Measurements from ENCODE around the gene ARL6IP1. TPM values are rescaled to one million over a fixed set of nuclear protein-coding genes. Genes with fewer than 3 reads are reported as not detected.

The ARL6IP1 gene
- total and polyA plus RNA-seq, 2 of the 13 experiments (the other 11 are each of a cell fraction or from before 2014, with no cell fraction given): 263 to 373 TPM

GRCh38 chr16:18841833-18842525 is 40.6 kb upstream of the ARL6IP1 start:
- DNase-seq (ENCODE audit: low spot score) (no peak), ATAC-seq (no peak), FAIRE-seq (no peak)
- Histone ChIP-seq H2AFZ (ENCODE audit: low read length) (no peak overlapping the region), H3K27me3 (ENCODE audit: control insufficient read depth in 1 of 2, insufficient read depth in 2 of 2, low read length in 2 of 2) (no peaks in the 10 kb centered on the region), H4K20me1 (ENCODE audit: insufficient read depth, low read length) (no peaks in the 10 kb centered on the region; the same call in 1 of the 2 replicates), H3K4me2 (ENCODE audit: low read depth, low read length) (no peak overlapping the region), H3K9me3 (ENCODE audit: low read length) (no peaks in the 10 kb centered on the region), H3K4me1 (ENCODE audit: insufficient read depth, low read length) (no peaks in the 10 kb centered on the region), H3K4me3 (replicated peaks in 1 of 3; ENCODE audit: insufficient read depth in 1 of 3, low read depth in 2 of 3, low read length in 3 of 3) (no peak overlapping the region), H3K9ac (ENCODE audit: insufficient read depth, low read depth, low read length) (no peak overlapping the region), H3K27ac (ENCODE audit: extremely low read length, insufficient read depth, low read length) (no peak overlapping the region), H3K79me2 (ENCODE audit: insufficient read depth, low read length) (no peaks in the 10 kb centered on the region), H3K36me3 (replicated peaks in 1 of 2; ENCODE audit: control insufficient read depth in 1 of 2, insufficient read depth in 2 of 2, low read length in 2 of 2) (peaks cover 40 to 89% of the 10 kb centered on the region in 2 experiments)
- in situ Hi-C loops (cut with HindIII; ENCODE audit: extremely low pct_ligation_motif_present, low pct_unique_long_range_greater_than_20kb) (no loop called here), intact Hi-C loops (cut with micrococcal nuclease; ENCODE audit: unreplicated experiment) (no loop called here)
- BruUV-seq (replicated peaks): no TSS peak
- POLR2A ChIA-PET: interaction anchor here (2.3 kb wide), 1 partner anchor 40 kb away, joined by 7 read pairs; the partner anchor contains the start of gene ARL6IP1
- 98% methylated on average over 7 of the region's 7 CpGs for WGBS (ENCODE audit: low lambda C conversion rate)
- CTCF ChIA-PET (ENCODE audit: low intra/inter-chr PET ratio, low total read pairs): no interaction called here
- TF ChIP-seq PRMT3 (CRISPR knock-in tag; IDR thresholded peaks at IDR 0.05; ENCODE audit: borderline replicate concordance, low read depth): no peak
- TF ChIP-seq FOXA3 (CRISPR knock-in tag; IDR thresholded peaks at IDR 0.05): no peak
- no peak for TF ChIP-seq NFKB2 (CRISPR knock-in tag; IDR thresholded peaks at IDR 0.05; ENCODE audit: borderline replicate concordance)
- no peak for TF ChIP-seq ZNF142 (CRISPR knock-in tag; IDR thresholded peaks at IDR 0.05)
- no peak for TF ChIP-seq ZSCAN29 (CRISPR knock-in tag; conservative IDR thresholded peaks at IDR 0.05)
- no peak for TF ChIP-seq ZNF704 (CRISPR knock-in tag; IDR thresholded peaks at IDR 0.05; ENCODE audit: borderline replicate concordance)
- TF ChIP-seq MBD4 (IDR thresholded peaks at IDR 0.05; ENCODE audit: borderline replicate concordance, low read length): no peak
- TF ChIP-seq TEF (CRISPR knock-in tag; IDR thresholded peaks at IDR 0.05): no peak
- no peak for TF ChIP-seq MAX (IDR thresholded peaks at IDR 0.05)
- TF ChIP-seq HDAC6 (IDR thresholded peaks at IDR 0.05; ENCODE audit: low read depth, low read length): no peak
- no peak for TF ChIP-seq ISX (CRISPR knock-in tag; conservative IDR thresholded peaks at IDR 0.05)
- TF ChIP-seq SMARCC2 (IDR thresholded peaks at IDR 0.05): no peak
